Testis (tissue), 2 donors: ENCODE measurements around the gene PPP1R12B.
"Not testable (repeated sequence)": the region's sequence is repeated elsewhere in the genome, so short reads cannot be mapped to it uniquely, and the experiment has no call there.

Experiments
- POLR2A ChIP-seq: fragments of 450-650 bp; IDR thresholded peaks from one replicate; pipeline ENCODE4 v1.6.1; 2017; ENCODE audit warnings: antibody characterized with exemption, mild to moderate bottlenecking, moderate library complexity
- TF ChIP-seq, protein P1 (sequence below), 3 experiments: fragments of 450-650 bp in 2 of 3; fragments of 200-600 bp in 1 of 3; sonication (generic) in 1 of 3; IDR thresholded peaks; one replicate each; pipeline ENCODE4 v1.5.1; 2016 to 2019; ENCODE audit warnings: antibody characterized with exemption in 3 of 3, mild to moderate bottlenecking in 2 of 3, moderate library complexity in 1 of 3

DNA sequence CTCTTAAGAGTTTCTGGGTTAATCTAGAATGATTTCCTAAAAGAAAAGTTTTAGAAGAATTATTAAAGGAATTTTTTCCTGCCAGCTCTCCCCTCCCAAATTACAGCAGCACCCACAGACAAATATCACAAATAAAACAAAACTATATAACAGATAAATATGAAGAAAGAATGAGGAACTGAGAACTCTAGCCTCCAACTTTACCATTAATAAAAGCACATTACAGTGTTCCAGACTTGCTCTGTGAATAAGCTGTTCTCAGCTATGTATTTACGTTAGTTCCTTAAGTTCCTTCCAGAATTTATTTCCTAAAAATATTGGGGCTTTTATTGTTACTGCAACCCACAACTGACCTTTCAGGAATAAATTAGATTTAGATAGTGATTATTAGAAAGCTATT lies 168.6 kb downstream of the PPP1R12B start:
- TF ChIP-seq, protein P1, sequence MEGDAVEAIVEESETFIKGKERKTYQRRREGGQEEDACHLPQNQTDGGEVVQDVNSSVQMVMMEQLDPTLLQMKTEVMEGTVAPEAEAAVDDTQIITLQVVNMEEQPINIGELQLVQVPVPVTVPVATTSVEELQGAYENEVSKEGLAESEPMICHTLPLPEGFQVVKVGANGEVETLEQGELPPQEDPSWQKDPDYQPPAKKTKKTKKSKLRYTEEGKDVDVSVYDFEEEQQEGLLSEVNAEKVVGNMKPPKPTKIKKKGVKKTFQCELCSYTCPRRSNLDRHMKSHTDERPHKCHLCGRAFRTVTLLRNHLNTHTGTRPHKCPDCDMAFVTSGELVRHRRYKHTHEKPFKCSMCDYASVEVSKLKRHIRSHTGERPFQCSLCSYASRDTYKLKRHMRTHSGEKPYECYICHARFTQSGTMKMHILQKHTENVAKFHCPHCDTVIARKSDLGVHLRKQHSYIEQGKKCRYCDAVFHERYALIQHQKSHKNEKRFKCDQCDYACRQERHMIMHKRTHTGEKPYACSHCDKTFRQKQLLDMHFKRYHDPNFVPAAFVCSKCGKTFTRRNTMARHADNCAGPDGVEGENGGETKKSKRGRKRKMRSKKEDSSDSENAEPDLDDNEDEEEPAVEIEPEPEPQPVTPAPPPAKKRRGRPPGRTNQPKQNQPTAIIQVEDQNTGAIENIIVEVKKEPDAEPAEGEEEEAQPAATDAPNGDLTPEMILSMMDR (IDR thresholded peaks at IDR 0.05) = not testable (repeated sequence)
- not testable (repeated sequence) for TF ChIP-seq POLR2A
